Lower leg skin (tissue), 4 donors: Measurements from ENCODE around the gene CAPN5. TPM values are rescaled to one million over a fixed set of nuclear protein-coding genes. Genes with fewer than 3 reads are reported as not detected.

Source experiments
- DNase-seq, 2 donors: peaks; one replicate each; pipeline ENCODE4 v3.0.0-alpha.2; 2019; ENCODE audit warnings: low spot score in 2 of 2
- H3K4me3 ChIP-seq: fragments of 200-600 bp; sonication (generic); 2 replicates; pipeline ENCODE4 v1.5.1; 2017; ENCODE audit warnings: mild to moderate bottlenecking, low read depth; ENCODE audit not compliant: poor library complexity, severe bottlenecking
- CTCF ChIP-seq, 3 donors: fragments of 450-650 bp; IDR thresholded peaks; one replicate each; pipeline ENCODE4 v1.5.1; 2016; ENCODE audit warnings: antibody characterized with exemption in 3 of 3, mild to moderate bottlenecking in 3 of 3, moderate library complexity in 2 of 3
- POLR2A ChIP-seq, 2 donors: fragments of 450-650 bp; IDR thresholded peaks; one replicate each; pipeline ENCODE4 v1.6.1; 2016 to 2017; ENCODE audit warnings: antibody characterized with exemption in 2 of 2, mild to moderate bottlenecking in 1 of 2, moderate library complexity in 1 of 2
- WGBS, 2 donors: methylation state at CpG; one replicate each; pipeline ENCODE4 v1.1.5; 2018; 5-methylcytosine and 5-hydroxymethylcytosine counted together
- intact Hi-C: fragments of 100-400 bp; cut with DNase I; formaldehyde crosslinking; loops from one replicate; pipeline ENCODE4 v1.15.0; 2023; ENCODE audit warnings: low total_unique reads
- total RNA-seq, 4 donors: library from RNA; depleted of rRNA; stranded (reverse); fragments of >200 nt; gene quantifications; one replicate each; pipeline ENCODE4 v1.1.0, GENCODE V29; 2016

Gene CAPN5
- total RNA-seq, 4 donors from 2014 or later, result 0.38 to 1.9 (median 1.2) TPM

GRCh38 chr11:77068457-77069335, 1.9 kb downstream of the CAPN5 start:
- 83 to 87% methylated on average over 7 of the region's 7 CpGs for WGBS, 2 donors
- DNase-seq, result peak in 1 of 2 donors; percentile 78
- intact Hi-C loops, result no loop called here
- H3K4me3 ChIP-seq, result no peak overlapping the region
- no peak for TF ChIP-seq CTCF (IDR thresholded peaks at IDR 0.05)

DNA sequence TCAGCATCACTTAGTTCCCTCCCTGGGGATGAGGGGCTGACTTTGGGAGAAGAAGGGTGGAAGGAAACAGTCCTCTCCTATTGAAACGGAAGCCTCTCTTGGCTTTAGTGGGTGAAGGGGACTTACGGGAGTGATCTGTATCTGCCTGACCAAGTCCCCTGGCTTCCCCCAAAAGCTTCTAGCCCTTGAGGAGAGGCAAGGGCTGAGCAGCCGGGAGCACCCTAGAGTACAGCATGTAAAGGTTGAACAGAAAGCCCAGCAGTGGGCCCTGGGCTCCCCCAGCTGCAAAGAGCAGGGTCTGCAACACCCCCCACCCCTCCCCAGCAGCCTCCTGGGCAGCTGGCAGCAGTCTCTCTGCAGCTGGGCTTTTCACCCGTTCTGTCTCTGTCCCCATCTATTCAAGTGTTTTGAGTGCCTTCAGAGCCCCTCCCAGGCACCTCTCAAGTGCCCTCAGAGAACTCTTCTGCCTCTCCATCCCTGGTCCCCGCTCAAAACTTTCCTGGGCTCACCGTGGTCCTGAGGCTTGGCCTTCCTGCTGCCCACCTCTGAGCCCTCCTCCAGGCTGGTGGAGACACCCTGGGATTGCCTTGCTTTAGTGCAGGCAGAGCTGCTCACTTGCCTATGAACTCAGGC, 2.7 kb downstream of the CAPN5 start:
- intact Hi-C loops, result no loop called here
- TF ChIP-seq POLR2A (IDR thresholded peaks at IDR 0.05) (no peak), CTCF (IDR thresholded peaks at IDR 0.05) (no peak)
- H3K4me3 ChIP-seq, result no peak overlapping the region
- DNase-seq, result peak in 1 of 2 donors; percentile 78
- WGBS, 2 donors, result 72 to 79% methylated on average over 6 of the region's 6 CpGs

DNA sequence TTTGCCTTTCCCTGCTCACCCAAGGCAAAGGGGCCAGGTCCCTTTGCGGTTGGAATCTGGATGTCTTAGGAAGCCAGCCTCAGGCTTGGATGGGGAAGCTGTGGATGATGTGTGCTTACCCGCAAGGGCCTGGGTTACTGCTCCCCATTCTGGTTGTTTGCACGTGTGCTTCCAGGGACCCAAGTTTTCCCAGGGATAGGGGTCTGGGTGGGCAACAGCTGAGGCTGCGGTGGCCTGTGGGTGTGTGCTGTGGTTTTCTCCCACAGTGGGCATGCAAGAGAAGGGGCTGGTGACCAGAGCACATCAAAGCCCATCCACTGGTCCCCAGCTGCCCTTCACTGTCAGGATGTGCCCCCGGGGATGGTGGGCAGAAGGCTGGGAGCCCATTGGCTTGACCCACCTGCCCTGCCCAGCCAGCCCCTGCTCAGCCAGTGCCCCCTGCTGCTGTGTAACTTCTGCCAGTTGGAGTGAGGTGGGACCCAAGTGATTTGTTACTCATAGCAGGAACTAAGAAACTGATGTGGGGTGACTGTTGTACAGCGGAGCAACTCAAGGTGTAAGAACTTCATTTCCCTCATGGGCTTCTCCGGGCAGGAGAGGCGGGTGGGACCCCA, 3.3 kb downstream of the CAPN5 start:
- WGBS, 2 donors, result 81 to 89% methylated on average over 8 of the region's 8 CpGs
- TF ChIP-seq POLR2A (IDR thresholded peaks at IDR 0.05) (no peak), CTCF (IDR thresholded peaks at IDR 0.05) (no peak)
- intact Hi-C loops, result no loop called here
- no peak overlapping the region for H3K4me3 ChIP-seq
- peak in 1 of 2 donors; percentile 81 for DNase-seq

- intact Hi-C loops, result no loop called here
- no peak overlapping the region for H3K4me3 ChIP-seq
- WGBS, 2 donors, result 86 to 88% methylated on average over 4 to 7 of the region's 7 CpGs
- TF ChIP-seq CTCF (IDR thresholded peaks at IDR 0.05) (no peak), POLR2A (IDR thresholded peaks at IDR 0.05) (no peak)
- DNase-seq, result peak in 1 of 2 donors; percentile 76
These were observed 4.3 kb downstream of the CAPN5 start for GRCh38 chr11:77071077-77071476.

- DNase-seq, result peak in 1 of 2 donors; percentile 82
- intact Hi-C loops, result no loop called here
- no peak for TF ChIP-seq POLR2A (IDR thresholded peaks at IDR 0.05)
- TF ChIP-seq CTCF (IDR thresholded peaks at IDR 0.05), result no peak
- 80 to 83% methylated on average over 15 of the region's 15 CpGs for WGBS, 2 donors
- no peak overlapping the region for H3K4me3 ChIP-seq
These were observed 5.2 kb downstream of the CAPN5 start for GRCh38 chr11:77071671-77072605.
